HepG2 (cell line): ENCODE data around the gene RRP12. TPM values are rescaled to one million over a fixed set of nuclear protein-coding genes. Genes with fewer than 3 reads are reported as not detected.

Source experiments
- AGO1 ChIP-seq: fragments of 200-400 bp; formaldehyde crosslinking; IDR thresholded peaks from 2 replicates; pipeline ENCODE4 v1.6.1; 2017; ENCODE audit warnings: mild to moderate bottlenecking, low read depth, low read length, moderate library complexity; ENCODE audit not compliant: poor library complexity, severe bottlenecking
- CBX1 ChIP-seq: IDR thresholded peaks from one replicate; pipeline ENCODE4 v1.6.1; 2016; ENCODE audit warnings: antibody characterized with exemption, low read depth
- CBX5 ChIP-seq: sonication (generic); formaldehyde crosslinking; IDR thresholded peaks from 2 replicates; pipeline ENCODE4 v1.4.0; 2020; ENCODE audit warnings: missing genetic modification reagents, borderline replicate concordance
- HDAC6 ChIP-seq: fragments of 200-600 bp; sonication (generic); IDR thresholded peaks from 2 replicates; pipeline ENCODE4 v1.7.0; 2017; ENCODE audit warnings: mild to moderate bottlenecking, antibody characterized with exemption, low read length, low read depth
- HNRNPH1 ChIP-seq: fragments of 200-400 bp; formaldehyde crosslinking; optimal IDR thresholded peaks from 2 replicates; pipeline ENCODE3; 2017; ENCODE audit warnings: mild to moderate bottlenecking, low read depth, low read length
- NCOR1 ChIP-seq: fragments of 200-600 bp; sonication (generic); IDR thresholded peaks from 2 replicates; pipeline ENCODE4 v1.7.0; 2017; ENCODE audit warnings: antibody characterized with exemption, low read length, borderline replicate concordance
- RELA ChIP-seq: sonication (generic); formaldehyde crosslinking; IDR thresholded peaks from 2 replicates; pipeline ENCODE4 v1.4.0; 2020; ENCODE audit warnings: missing genetic modification reagents
- RFX5 ChIP-seq: IDR thresholded peaks from 2 replicates; pipeline ENCODE4 v1.6.1; 2011; ENCODE audit warnings: low read depth, low read length, improper control_type of control experiment
- STAT5B ChIP-seq: sonication (generic); formaldehyde crosslinking; IDR thresholded peaks from 2 replicates; pipeline ENCODE4 v1.4.0; 2020; ENCODE audit warnings: missing genetic modification reagents
- TBP ChIP-seq: sonication (generic); formaldehyde crosslinking; IDR thresholded peaks from 2 replicates; pipeline ENCODE4 v1.5.0; 2020; ENCODE audit warnings: missing genetic modification reagents
- ZNF138 ChIP-seq: sonication (generic); formaldehyde crosslinking; IDR thresholded peaks from 2 replicates; pipeline ENCODE4 v1.5.0; 2020; ENCODE audit warnings: mild to moderate bottlenecking, low read depth, missing genetic modification reagents
- ZNF549 ChIP-seq: sonication (generic); formaldehyde crosslinking; IDR thresholded peaks from 2 replicates; pipeline ENCODE4 v1.5.0; 2020; ENCODE audit warnings: missing genetic modification reagents
- ZNF629 ChIP-seq: sonication (generic); formaldehyde crosslinking; conservative IDR thresholded peaks from 2 replicates; pipeline ENCODE4 v1.5.0; 2020; ENCODE audit warnings: missing genetic modification reagents
- ZNF792 ChIP-seq: IDR thresholded peaks from 2 replicates; pipeline ENCODE4 v1.6.1; 2016
- polyA plus RNA-seq, 8 experiments: library from polyadenylated mRNA; depleted of rRNA in 3 of 8; stranded (reverse) in 7 of 8; unstranded in 1 of 8; fragments of >200 nt; fragmentation: Illumina TruSeq in 4 of 8; extraction: Trizol in 4 of 8; gene quantifications; 2 replicates each; pipeline versions ENCODE4 v1.2.1 to v1.2.3, GENCODE V29; 2011 to 2016; ENCODE audit warnings: low read depth in 4 of 8, missing spikeins in 1 of 8, mixed read lengths in 1 of 8; ENCODE audit not compliant: insufficient read depth in 1 of 8
- total RNA-seq, 5 experiments: library from RNA; depleted of rRNA; stranded (reverse); fragments of >200 nt; fragmentation: Illumina TruSeq; extraction: Trizol; gene quantifications; 2 replicates each; pipeline ENCODE4 v1.2.3, GENCODE V29; 2016; ENCODE audit warnings: low read depth in 1 of 5
- TF ChIP-seq, protein P1 (sequence below): sonication (generic); formaldehyde crosslinking; IDR thresholded peaks from one replicate; pipeline ENCODE4 v1.5.1; 2020; ENCODE audit warnings: mild to moderate bottlenecking, missing genetic modification reagents; ENCODE audit errors: not compliant biosample characterization
- TF ChIP-seq, protein P2 (sequence below): sonication (generic); formaldehyde crosslinking; IDR thresholded peaks from 2 replicates; pipeline ENCODE4 v1.5.1; 2020; ENCODE audit warnings: missing genetic modification reagents, mild to moderate bottlenecking, borderline replicate concordance
- TF ChIP-seq, protein P3 (sequence below): IDR thresholded peaks from 2 replicates; pipeline ENCODE4 v1.6.1; 2016; ENCODE audit warnings: missing biosample characterization, missing genetic modification reagents, low read depth

The RRP12 gene
- total and polyA plus RNA-seq, 2 of the 13 experiments (the other 11 are each of a cell fraction or from before 2014, with no cell fraction given): 13.2 to 39.4 TPM

DNA sequence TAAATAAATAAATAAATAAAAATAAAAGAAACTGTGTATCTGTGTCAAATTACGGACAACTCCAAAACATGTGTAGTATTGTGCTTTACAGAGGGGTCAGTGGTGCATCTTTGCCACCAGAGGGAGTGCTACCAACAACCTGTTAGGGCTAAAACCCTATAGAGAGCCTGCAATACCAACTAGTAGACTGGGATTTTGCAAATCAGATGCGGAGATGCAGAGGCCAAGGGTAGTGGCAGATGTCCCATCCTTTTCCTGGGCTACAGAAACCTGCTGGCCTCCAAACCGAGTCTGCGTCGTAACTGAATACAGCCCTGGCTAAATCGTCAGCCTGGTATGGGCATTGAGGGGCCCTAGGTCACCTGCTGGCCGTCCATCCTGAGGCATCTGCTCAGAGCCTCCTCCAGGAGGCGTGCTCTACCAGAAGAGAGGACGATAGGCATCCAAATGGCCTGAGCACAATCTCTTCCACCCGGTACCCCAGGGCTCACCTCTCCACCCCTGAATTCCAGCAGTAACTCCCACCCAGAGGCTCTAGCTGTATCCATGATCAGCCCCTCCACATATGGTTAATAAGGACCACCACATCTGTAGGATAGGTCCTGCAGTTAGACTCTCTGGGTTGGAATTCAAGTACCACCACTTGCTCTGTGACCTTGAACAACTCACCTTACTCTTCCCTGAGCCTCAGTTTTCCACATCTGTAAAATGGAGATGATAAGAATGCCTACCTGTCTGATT, 6.2 kb upstream of the RRP12 start (continued):
- TF ChIP-seq, protein P1, sequence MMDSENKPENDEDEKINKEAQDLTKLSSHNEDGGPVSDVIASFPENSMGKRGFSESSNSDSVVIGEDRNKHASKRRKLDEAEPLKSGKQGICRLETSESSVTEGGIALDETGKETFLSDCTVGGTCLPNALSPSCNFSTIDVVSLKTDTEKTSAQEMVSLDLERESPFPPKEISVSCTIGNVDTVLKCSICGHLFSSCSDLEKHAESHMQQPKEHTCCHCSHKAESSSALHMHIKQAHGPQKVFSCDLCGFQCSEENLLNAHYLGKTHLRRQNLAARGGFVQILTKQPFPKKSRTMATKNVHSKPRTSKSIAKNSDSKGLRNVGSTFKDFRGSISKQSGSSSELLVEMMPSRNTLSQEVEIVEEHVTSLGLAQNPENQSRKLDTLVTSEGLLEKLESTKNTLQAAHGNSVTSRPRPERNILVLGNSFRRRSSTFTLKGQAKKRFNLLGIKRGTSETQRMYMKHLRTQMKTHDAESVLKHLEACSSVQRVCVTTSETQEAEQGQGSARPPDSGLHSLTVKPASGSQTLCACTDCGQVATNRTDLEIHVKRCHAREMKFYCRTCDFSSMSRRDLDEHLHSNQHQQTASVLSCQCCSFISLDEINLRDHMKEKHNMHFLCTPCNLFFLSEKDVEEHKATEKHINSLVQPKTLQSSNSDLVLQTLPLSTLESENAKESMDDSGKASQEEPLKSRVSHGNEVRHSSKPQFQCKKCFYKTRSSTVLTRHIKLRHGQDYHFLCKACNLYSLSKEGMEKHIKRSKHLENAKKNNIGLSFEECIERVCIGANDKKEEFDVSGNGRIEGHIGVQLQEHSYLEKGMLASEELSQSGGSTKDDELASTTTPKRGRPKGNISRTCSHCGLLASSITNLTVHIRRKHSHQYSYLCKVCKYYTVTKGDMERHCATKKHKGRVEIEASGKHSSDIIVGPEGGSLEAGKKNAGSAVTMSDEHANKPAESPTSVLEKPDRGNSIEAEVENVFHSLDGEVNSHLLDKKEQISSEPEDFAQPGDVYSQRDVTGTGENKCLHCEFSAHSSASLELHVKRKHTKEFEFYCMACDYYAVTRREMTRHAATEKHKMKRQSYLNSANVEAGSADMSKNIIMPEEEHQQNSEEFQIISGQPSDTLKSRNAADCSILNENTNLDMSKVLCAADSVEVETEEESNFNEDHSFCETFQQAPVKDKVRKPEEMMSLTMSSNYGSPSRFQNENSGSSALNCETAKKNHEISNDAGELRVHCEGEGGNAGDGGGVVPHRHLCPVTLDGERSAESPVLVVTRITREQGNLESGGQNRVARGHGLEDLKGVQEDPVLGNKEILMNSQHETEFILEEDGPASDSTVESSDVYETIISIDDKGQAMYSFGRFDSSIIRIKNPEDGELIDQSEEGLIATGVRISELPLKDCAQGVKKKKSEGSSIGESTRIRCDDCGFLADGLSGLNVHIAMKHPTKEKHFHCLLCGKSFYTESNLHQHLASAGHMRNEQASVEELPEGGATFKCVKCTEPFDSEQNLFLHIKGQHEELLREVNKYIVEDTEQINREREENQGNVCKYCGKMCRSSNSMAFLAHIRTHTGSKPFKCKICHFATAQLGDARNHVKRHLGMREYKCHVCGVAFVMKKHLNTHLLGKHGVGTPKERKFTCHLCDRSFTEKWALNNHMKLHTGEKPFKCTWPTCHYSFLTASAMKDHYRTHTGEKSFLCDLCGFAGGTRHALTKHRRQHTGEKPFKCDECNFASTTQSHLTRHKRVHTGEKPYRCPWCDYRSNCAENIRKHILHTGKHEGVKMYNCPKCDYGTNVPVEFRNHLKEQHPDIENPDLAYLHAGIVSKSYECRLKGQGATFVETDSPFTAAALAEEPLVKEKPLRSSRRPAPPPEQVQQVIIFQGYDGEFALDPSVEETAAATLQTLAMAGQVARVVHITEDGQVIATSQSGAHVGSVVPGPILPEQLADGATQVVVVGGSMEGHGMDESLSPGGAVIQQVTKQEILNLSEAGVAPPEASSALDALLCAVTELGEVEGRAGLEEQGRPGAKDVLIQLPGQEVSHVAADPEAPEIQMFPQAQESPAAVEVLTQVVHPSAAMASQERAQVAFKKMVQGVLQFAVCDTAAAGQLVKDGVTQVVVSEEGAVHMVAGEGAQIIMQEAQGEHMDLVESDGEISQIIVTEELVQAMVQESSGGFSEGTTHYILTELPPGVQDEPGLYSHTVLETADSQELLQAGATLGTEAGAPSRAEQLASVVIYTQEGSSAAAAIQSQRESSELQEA: no peak
- TF ChIP-seq, protein P2, sequence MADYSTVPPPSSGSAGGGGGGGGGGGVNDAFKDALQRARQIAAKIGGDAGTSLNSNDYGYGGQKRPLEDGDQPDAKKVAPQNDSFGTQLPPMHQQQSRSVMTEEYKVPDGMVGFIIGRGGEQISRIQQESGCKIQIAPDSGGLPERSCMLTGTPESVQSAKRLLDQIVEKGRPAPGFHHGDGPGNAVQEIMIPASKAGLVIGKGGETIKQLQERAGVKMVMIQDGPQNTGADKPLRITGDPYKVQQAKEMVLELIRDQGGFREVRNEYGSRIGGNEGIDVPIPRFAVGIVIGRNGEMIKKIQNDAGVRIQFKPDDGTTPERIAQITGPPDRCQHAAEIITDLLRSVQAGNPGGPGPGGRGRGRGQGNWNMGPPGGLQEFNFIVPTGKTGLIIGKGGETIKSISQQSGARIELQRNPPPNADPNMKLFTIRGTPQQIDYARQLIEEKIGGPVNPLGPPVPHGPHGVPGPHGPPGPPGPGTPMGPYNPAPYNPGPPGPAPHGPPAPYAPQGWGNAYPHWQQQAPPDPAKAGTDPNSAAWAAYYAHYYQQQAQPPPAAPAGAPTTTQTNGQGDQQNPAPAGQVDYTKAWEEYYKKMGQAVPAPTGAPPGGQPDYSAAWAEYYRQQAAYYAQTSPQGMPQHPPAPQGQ (CRISPR knock-in tag): no peak
- TF ChIP-seq AGO1 (no peak), STAT5B (CRISPR knock-in tag) (no peak), NCOR1 (no peak), TBP (CRISPR knock-in tag) (no peak), HNRNPH1 (no peak), RELA (no peak), ZNF792 (CRISPR knock-in tag) (peak; percentile 60), RFX5 (no peak), ZNF138 (no peak), ZNF549 (no peak), CBX1 (no peak), HDAC6 (no peak), CBX5 (CRISPR knock-in tag) (0 out of 2 replicates have a peak, but pooled peaks have one; percentile 32), ZNF629 (CRISPR knock-in tag) (peak; percentile 100)
- TF ChIP-seq, protein P3, sequence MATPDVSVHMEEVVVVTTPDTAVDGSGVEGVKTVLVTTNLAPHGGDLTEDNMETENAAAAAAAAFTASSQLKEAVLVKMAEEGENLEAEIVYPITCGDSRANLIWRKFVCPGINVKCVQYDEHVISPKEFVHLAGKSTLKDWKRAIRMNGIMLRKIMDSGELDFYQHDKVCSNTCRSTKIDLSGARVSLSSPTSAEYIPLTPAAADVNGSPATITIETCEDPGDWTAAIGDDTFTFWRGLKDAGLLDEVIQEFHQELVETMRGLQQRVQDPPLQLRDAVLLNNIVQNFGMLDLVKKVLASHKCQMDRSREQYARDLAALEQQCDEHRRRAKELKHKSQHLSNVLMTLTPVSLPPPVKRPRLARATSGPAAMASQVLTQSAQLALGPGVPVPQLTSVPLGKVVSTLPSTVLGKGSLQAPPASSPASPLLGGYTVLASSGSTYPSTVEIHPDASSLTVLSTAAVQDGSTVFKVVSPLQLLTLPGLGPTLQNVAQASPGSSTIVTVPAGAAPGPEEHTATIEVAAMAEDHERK (CRISPR knock-in tag): no peak
